Stimulated activated effector memory CD8-positive, alpha-beta T cell treated with anti-CD3 and anti-CD28 coated beads, Interleukin-12 subunit alpha, Interleukin-12 subunit beta, amount 100 ng/mL, for 72 hours (primary cell): ENCODE data around the gene CEP192.
"Not testable (repeated sequence)": the region's sequence is repeated elsewhere in the genome, so short reads cannot be mapped to it uniquely, and the experiment has no call there.

Experiments
- ATAC-seq: fragments of 150-1000 bp; cut with Tn5 transposase; 2 replicates; pipeline ENCODE4 v1.10.0; 2021
- DNase-seq, 2 donors: peaks; one replicate each; pipeline ENCODE4 v3.0.0; 2021 to 2022; ENCODE audit warnings: low spot score in 2 of 2
- H3K27ac Mint-ChIP-seq: one replicate; pipeline ENCODE4 v1.8.0; 2022; ENCODE audit warnings: mild to moderate bottlenecking, mixed read lengths
- H3K36me3 Mint-ChIP-seq: one replicate; pipeline ENCODE4 v1.8.0; 2022; ENCODE audit warnings: mild to moderate bottlenecking, mixed read lengths
- H3K4me1 Mint-ChIP-seq: one replicate; pipeline ENCODE4 v1.8.0; 2022; ENCODE audit warnings: mixed read lengths
- H3K4me3 Mint-ChIP-seq: one replicate; pipeline ENCODE4 v1.8.0; 2022; ENCODE audit warnings: mild to moderate bottlenecking, mixed read lengths
- H3K9me3 Mint-ChIP-seq: one replicate; pipeline ENCODE4 v1.8.0; 2022; ENCODE audit warnings: mixed read lengths

The CEP192 gene

GRCh38 chr18:13096719-13097118 lies 105.6 kb downstream of the CEP192 start:
- DNase-seq = no peak
- H3K36me3 Mint-ChIP-seq = peaks cover 91% of the 10 kb centered on the region
- H3K4me1 Mint-ChIP-seq = peaks cover 4% of the 10 kb centered on the region
- H3K4me3 Mint-ChIP-seq = no peak overlapping the region
- H3K9me3 Mint-ChIP-seq = no peaks in the 10 kb centered on the region
- H3K27ac Mint-ChIP-seq = no peak overlapping the region
- no peak for ATAC-seq

DNA sequence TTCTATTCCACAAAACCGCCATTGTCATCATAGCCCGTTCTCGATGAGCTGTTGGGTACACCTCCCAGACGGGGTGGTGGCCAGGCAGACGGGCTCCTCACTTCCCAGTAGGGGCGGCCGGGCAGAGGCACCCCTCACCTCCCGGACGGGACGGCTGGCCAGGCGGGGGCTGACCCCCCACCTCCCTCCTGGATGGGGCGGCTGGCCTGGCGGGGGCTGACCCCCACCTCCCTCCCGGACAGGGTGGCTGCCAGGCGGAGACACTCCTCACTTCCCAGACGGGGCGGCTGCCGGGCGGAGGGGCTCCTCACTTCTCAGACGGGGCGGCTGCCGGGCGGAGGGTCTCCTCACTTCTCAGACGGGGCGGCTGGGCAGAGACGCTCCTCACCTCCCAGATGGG lies 106.9 kb downstream of the CEP192 start:
- H3K4me3 Mint-ChIP-seq, H3K27ac Mint-ChIP-seq, H3K9me3 Mint-ChIP-seq, DNase-seq, ATAC-seq: not testable (repeated sequence)
- Mint-ChIP-seq H3K4me1 (peaks cover 16% of the 10 kb centered on the region), H3K36me3 (peaks cover 93% of the 10 kb centered on the region)

GRCh38 chr18:13099113-13099512 lies 108.0 kb downstream of the CEP192 start:
- DNase-seq (no peak), ATAC-seq (no peak)
- H3K4me1 Mint-ChIP-seq = peaks cover 16% of the 10 kb centered on the region
- no peaks in the 10 kb centered on the region for H3K9me3 Mint-ChIP-seq
- H3K36me3 Mint-ChIP-seq = peaks cover 93% of the 10 kb centered on the region
- no peak overlapping the region for H3K27ac Mint-ChIP-seq
- H3K4me3 Mint-ChIP-seq = no peak overlapping the region

- ATAC-seq = no peak
Measured at GRCh38 chr18:13100942-13101658, 109.9 kb downstream of the CEP192 start.

DNA sequence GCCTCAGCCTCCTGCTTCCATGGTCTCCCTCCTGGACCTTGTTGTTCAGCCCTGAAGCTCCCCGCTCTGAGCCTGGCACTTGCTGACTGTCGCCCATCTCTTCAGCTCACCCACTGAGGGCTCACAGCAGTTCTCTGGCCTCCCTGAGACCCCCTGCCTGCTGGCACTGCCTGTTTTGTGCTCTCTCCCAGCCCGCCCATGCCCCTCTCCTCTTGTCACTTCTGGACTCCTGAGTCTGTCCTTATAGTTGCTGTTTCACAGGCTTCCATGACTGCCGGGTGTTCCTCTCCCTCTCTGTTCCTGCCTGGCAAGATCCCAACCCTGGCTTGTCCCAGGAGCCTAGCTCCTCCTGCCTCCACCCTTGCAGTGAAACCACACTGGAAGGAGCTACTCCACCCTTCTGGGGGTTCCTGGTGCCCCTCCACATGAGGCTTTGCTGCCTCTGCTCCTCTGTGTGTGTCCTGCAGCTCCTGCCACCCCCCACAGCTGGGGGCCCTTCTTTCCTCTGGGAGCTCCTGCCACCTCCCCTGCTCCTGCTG lies 110.6 kb downstream of the CEP192 start:
- H3K27ac Mint-ChIP-seq = peak overlapping the region; percentile 11
- H3K4me3 Mint-ChIP-seq = no peak overlapping the region
- no peak for DNase-seq
- no peak for ATAC-seq
- H3K36me3 Mint-ChIP-seq = peaks cover 93% of the 10 kb centered on the region
- H3K4me1 Mint-ChIP-seq = peaks cover 25% of the 10 kb centered on the region
- no peaks in the 10 kb centered on the region for H3K9me3 Mint-ChIP-seq

More at GRCh38 chr18:13100942-13101658, 109.9 kb downstream of the CEP192 start:
- Mint-ChIP-seq H3K4me1 (peaks cover 19% of the 10 kb centered on the region), H3K27ac (peak overlapping the region; percentile 11), H3K9me3 (no peaks in the 10 kb centered on the region), H3K4me3 (no peak overlapping the region), H3K36me3 (peaks cover 93% of the 10 kb centered on the region)
- DNase-seq = no peak

GRCh38 chr18:13103366-13103765 lies 112.2 kb downstream of the CEP192 start:
- ATAC-seq (no peak), DNase-seq (no peak)
- Mint-ChIP-seq H3K4me3 (no peak overlapping the region), H3K36me3 (peaks cover 93% of the 10 kb centered on the region), H3K27ac (peak overlapping the region; percentile 11), H3K4me1 (peaks cover 27% of the 10 kb centered on the region), H3K9me3 (no peaks in the 10 kb centered on the region)

GRCh38 chr18:13105059-13105458 lies 113.9 kb downstream of the CEP192 start:
- ATAC-seq = no peak
- Mint-ChIP-seq H3K4me3 (no peak overlapping the region), H3K36me3 (peaks cover 100% of the 10 kb centered on the region), H3K27ac (peak overlapping the region; percentile 30), H3K4me1 (peaks cover 27% of the 10 kb centered on the region), H3K9me3 (no peaks in the 10 kb centered on the region)
- DNase-seq = no peak

DNA sequence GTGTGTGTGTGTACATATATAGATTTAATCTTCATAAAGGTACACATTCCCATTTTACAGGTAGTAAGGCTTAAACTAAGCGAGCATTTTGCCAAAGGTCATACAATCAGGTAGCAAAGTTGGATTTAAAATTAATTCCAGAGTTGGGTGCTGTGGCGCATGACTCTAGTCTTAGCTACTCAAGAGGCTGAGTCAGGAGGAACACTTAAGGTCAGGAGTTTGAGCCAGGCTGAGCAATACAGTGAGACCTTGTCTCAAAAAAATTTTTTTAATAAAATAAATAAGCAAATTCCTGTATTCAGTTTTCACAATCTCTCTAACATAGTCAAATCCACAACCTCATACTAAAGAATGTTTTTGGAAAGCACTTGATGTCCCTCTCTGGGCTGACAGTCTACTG lies 115.9 kb downstream of the CEP192 start:
- H3K9me3 Mint-ChIP-seq = no peaks in the 10 kb centered on the region
- ATAC-seq (no peak), DNase-seq (no peak)
- H3K4me3 Mint-ChIP-seq = no peak overlapping the region
- peaks cover 94% of the 10 kb centered on the region for H3K36me3 Mint-ChIP-seq
- H3K27ac Mint-ChIP-seq = peak overlapping the region; percentile 63
- H3K4me1 Mint-ChIP-seq = peaks cover 19% of the 10 kb centered on the region

DNA sequence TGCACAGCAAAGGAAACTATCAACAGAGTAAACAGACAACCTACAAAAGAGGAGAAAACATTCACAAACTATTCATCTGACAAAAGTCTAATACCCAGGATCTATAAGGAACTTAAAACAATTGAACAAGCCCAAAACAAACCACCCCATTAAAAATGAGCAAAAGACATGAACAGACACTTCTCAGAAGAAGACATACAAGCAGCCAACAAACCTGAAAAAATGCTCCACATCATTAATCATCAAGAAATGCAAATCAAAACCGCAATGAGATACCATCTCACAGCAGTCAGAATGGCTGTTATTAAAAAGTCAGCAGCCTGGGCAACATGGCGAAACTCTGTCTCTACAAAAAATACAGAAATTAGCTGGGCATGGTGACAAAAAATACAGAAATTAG lies 117.2 kb downstream of the CEP192 start:
- no peak overlapping the region for H3K4me3 Mint-ChIP-seq
- H3K27ac Mint-ChIP-seq = peak overlapping the region; percentile 12
- peaks cover 11% of the 10 kb centered on the region for H3K4me1 Mint-ChIP-seq
- no peaks in the 10 kb centered on the region for H3K9me3 Mint-ChIP-seq
- no peak for DNase-seq
- peaks cover 91% of the 10 kb centered on the region for H3K36me3 Mint-ChIP-seq
- no peak for ATAC-seq

GRCh38 chr18:13110559-13110958 lies 119.4 kb downstream of the CEP192 start:
- DNase-seq = no peak
- Mint-ChIP-seq H3K4me1 (peaks cover 11% of the 10 kb centered on the region), H3K36me3 (peaks cover 89% of the 10 kb centered on the region), H3K4me3 (no peak overlapping the region), H3K9me3 (no peaks in the 10 kb centered on the region), H3K27ac (no peak overlapping the region)
- ATAC-seq = no peak

DNA sequence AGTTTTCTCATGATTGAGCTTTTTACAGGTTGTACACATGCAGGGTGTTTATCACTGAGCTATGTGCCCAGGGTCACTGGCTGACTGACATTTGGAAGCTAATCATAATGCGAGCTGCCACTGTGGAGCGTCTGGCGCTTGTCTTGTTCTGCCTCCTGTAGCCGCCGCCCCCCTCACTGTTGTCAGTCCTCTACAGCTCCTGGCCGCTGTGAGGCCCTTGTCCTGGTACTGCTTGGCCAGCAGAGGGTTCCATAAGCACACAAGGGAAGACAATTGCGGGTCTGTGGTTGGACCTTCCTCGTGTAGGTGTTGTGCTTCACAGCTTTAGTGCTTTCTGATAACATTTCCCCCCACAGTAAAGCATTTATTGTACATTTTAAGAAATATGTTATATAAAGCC lies 121.8 kb downstream of the CEP192 start:
- Mint-ChIP-seq H3K4me1 (no peaks in the 10 kb centered on the region), H3K4me3 (no peak overlapping the region), H3K36me3 (peaks cover 89% of the 10 kb centered on the region), H3K9me3 (no peaks in the 10 kb centered on the region), H3K27ac (peak overlapping the region; percentile 26)
- no peak for ATAC-seq
- DNase-seq = no peak

DNA sequence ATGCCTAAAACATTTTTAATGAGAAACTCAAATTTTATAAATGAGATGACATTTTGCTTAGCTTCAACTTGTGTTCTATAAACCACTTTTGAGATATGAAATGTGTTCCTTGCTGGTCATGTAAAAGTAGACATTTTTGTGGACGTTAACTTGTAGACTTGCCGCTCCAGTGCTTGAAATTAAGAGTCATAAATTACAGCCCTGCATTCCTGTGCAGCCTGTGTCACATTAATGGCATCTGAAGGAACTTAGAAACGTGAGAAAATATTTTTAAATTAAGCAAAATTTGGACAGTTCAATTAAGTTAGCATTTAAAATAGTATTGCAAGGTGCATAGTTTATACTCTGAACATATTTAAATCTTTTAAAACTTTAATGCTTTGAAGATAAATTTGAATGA lies 129.1 kb downstream of the CEP192 start:
- peaks cover 71% of the 10 kb centered on the region for H3K36me3 Mint-ChIP-seq
- ATAC-seq (no peak), DNase-seq (no peak)
- no peak overlapping the region for H3K27ac Mint-ChIP-seq
- H3K9me3 Mint-ChIP-seq = no peaks in the 10 kb centered on the region
- H3K4me1 Mint-ChIP-seq = no peaks in the 10 kb centered on the region
- H3K4me3 Mint-ChIP-seq = no peak overlapping the region

DNA sequence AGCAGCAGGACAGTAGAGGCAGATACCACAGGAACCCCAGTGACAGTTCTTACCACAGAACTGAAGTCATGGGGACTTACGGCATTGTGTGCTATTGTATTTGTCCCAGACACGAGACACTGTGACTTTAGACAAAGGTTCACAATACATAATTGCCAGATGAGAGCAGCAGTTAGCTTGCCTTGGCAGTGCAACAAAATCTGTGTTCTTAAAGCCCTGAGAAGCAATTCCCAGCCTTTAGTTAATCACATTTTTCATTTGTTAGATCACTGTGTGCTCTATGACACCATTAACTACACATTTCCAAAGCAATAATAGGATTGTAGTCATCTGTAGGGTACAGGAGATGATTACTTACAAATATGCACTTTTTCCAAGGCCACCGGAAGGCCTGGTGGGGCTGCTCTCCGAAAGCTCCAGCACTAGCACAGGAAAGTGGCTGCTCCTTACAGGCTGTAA lies 129.8 kb downstream of the CEP192 start:
- Mint-ChIP-seq H3K4me3 (no peak overlapping the region), H3K27ac (no peak overlapping the region), H3K9me3 (no peaks in the 10 kb centered on the region), H3K36me3 (peaks cover 66% of the 10 kb centered on the region), H3K4me1 (no peaks in the 10 kb centered on the region)
- DNase-seq (no peak), ATAC-seq (no peak)

DNA sequence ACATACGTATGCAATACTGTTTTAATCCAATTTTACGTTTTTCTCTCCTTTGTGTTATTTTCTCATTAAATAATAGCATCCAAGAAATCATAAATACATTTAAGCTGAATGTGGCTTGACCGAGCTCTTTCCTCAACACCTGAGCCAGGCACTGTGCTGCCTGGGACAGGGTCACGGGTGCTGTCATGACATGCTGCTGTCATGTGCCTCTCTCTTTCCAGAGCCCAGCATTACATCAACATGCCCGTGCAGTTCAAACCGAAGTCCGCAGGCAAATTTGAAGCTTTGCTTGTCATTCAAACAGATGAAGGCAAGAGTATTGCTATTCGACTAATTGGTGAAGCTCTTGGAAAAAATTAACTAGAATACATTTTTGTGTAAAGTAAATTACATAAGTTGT lies 133.2 kb downstream of the CEP192 start:
- DNase-seq (peak in 1 of 2 donors; percentile 25), ATAC-seq (no peak)
- Mint-ChIP-seq H3K9me3 (no peaks in the 10 kb centered on the region), H3K4me1 (no peaks in the 10 kb centered on the region), H3K4me3 (no peak overlapping the region), H3K27ac (no peak overlapping the region), H3K36me3 (peaks cover 47% of the 10 kb centered on the region)

DNA sequence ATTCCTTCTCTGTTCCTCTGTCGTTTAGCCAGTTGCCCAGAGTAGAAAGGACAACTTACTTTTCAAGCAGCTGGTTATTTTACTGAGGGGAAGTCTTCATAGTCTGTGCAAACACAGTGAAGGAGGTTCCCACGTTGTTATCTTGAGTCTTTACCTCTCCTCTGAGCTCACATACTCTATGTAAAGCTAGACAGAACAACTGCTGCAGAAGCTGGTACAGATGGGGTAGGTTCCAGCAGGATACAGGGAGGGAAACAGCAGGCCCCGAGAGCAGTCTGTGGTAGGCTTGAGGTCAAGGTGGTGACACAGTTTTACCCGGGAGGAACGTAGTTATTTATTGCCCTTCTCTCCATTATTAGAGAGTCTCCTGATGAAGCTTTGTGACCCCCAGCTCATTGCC lies 134.0 kb downstream of the CEP192 start:
- no peaks in the 10 kb centered on the region for H3K4me1 Mint-ChIP-seq
- H3K36me3 Mint-ChIP-seq = peaks cover 40% of the 10 kb centered on the region
- DNase-seq (peak in 1 of 2 donors; percentile 39), ATAC-seq (no peak)
- H3K4me3 Mint-ChIP-seq = no peak overlapping the region
- H3K9me3 Mint-ChIP-seq = no peaks in the 10 kb centered on the region
- peak overlapping the region; percentile 86 for H3K27ac Mint-ChIP-seq

DNA sequence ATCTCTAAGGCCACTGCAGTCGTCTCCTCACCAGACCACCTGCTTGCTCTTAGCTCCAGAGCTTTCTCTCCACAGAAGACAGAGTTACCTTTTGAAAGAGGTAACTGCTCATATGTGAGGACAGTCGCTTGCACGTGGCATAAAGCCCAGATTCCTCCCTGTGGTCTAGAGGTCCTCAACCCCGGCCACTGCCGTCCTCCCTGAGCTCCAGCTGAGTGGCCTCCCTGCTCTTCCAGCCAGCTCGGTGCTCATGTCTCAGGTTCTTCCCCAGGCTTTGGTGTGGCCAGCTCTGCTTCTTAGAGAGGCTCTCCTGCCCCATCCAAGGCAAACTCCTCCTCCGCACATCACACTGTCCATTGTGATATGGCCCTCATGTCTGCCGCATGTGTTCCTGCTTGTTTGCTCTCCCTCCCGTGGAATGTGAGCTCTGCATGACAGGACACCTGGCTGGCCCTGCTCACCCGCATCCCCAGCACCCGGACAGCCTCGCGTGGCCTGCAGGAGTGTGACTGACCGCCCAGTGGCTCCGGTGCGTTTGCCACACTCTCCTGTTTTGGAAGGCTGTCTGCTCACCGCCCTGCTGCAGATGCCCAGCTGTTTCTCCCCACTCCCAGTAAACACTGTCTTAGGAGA lies 135.9 kb downstream of the CEP192 start:
- Mint-ChIP-seq H3K9me3 (no peaks in the 10 kb centered on the region), H3K4me1 (peaks cover 8% of the 10 kb centered on the region), H3K4me3 (no peak overlapping the region), H3K27ac (no peak overlapping the region), H3K36me3 (peaks cover 41% of the 10 kb centered on the region)
- no peak for ATAC-seq
- peak in 1 of 2 donors; percentile 44 for DNase-seq
